HEK293 (cell line): Measurements from ENCODE around the gene MFSD1.

Experiments
- CTCF ChIA-PET: fragments of 350-600 bp; formaldehyde crosslinking; extraction: SDS; loops from one replicate; lab custom pipeline; 2021; ENCODE audit warnings: antibody characterized with exemption; lab: Yijun Ruan, JAX
- POLR2A ChIA-PET: fragments of 300-600 bp; formaldehyde crosslinking; extraction: SDS; loops from one replicate; lab custom pipeline; 2020; ENCODE audit warnings: antibody characterized with exemption, inconsistent platforms; lab: Yijun Ruan, JAX
- H3K27ac ChIP-seq: fragments of 200-500 bp; sonication (Bioruptor generic); 2 replicates; pipeline ENCODE4 v1.5.1; 2014; ENCODE audit warnings: low read depth, low read length, control low read depth, inconsistent platforms; ENCODE audit errors: extremely low read depth
- H3K36me3 ChIP-seq, 2 experiments: fragments of 200-500 bp in 1 of 2; sonication (Bioruptor generic) in 1 of 2; 1 replicate in 1 of 2; 2 replicates in 1 of 2; pipeline ENCODE4 v1.5.1; 2014 to 2017; ENCODE audit warnings: inconsistent platforms in 2 of 2, low read length in 2 of 2; ENCODE audit not compliant: control insufficient read depth in 2 of 2, insufficient read depth in 1 of 2
- H3K4me1 ChIP-seq: fragments of 200-500 bp; sonication (Bioruptor generic); 2 replicates; pipeline ENCODE4 v1.5.1; 2014; ENCODE audit warnings: mild to moderate bottlenecking, low read length, inconsistent platforms; ENCODE audit not compliant: control insufficient read depth, insufficient read depth
- H3K4me3 ChIP-seq: 2 replicates; pipeline ENCODE4 v1.5.1; 2011; ENCODE audit warnings: low read depth, mild to moderate bottlenecking, control low read depth, low read length, moderate library complexity
- H3K9me3 ChIP-seq: fragments of 200-500 bp; sonication (Bioruptor generic); 2 replicates; pipeline ENCODE4 v1.5.1; 2014; ENCODE audit warnings: low read depth, low read length, inconsistent platforms; ENCODE audit not compliant: control insufficient read depth, insufficient read depth
- GLIS1 ChIP-seq: fragments of 450-650 bp; formaldehyde crosslinking; IDR thresholded peaks from 2 replicates; pipeline ENCODE4 v1.5.1; 2016; ENCODE audit warnings: missing biosample characterization, missing genetic modification characterization
- HOXD13 ChIP-seq: sonication (generic); formaldehyde crosslinking; IDR thresholded peaks from 2 replicates; pipeline ENCODE4 v1.8.0; 2022; ENCODE audit warnings: missing genetic modification reagents, borderline replicate concordance
- MEIS1 ChIP-seq: sonication (generic); formaldehyde crosslinking; IDR thresholded peaks from 2 replicates; pipeline ENCODE4 v1.8.1; 2022; ENCODE audit warnings: missing genetic modification reagents, mild to moderate bottlenecking, borderline replicate concordance
- PRDM10 ChIP-seq: fragments of 450-650 bp; formaldehyde crosslinking; IDR thresholded peaks from 2 replicates; pipeline ENCODE4 v1.5.1; 2016; ENCODE audit warnings: missing biosample characterization, missing genetic modification characterization
- TCF7L2 ChIP-seq: IDR thresholded peaks from 2 replicates; pipeline ENCODE4 v1.6.1; 2011; ENCODE audit warnings: low read depth, mild to moderate bottlenecking, inconsistent platforms, low read length, moderate library complexity, borderline replicate concordance
- ZEB2 ChIP-seq: fragments of 450-650 bp; formaldehyde crosslinking; IDR thresholded peaks from 2 replicates; pipeline ENCODE4 v1.5.1; 2016; ENCODE audit warnings: missing biosample characterization, missing genetic modification characterization
- ZNF155 ChIP-seq: fragments of 450-650 bp; formaldehyde crosslinking; IDR thresholded peaks from 2 replicates; pipeline ENCODE4 v1.5.1; 2016; ENCODE audit warnings: missing biosample characterization, missing genetic modification characterization
- ZNF292 ChIP-seq: fragments of 450-650 bp; formaldehyde crosslinking; IDR thresholded peaks from 2 replicates; pipeline ENCODE4 v1.5.1; 2016; ENCODE audit warnings: low read depth, missing biosample characterization, missing genetic modification characterization, borderline replicate concordance
- ZNF394 ChIP-seq: fragments of 450-650 bp; formaldehyde crosslinking; IDR thresholded peaks from 2 replicates; pipeline ENCODE4 v1.5.1; 2016; ENCODE audit warnings: missing biosample characterization, missing genetic modification characterization, mild to moderate bottlenecking, moderate library complexity, borderline replicate concordance
- ZNF404 ChIP-seq: fragments of 450-650 bp; formaldehyde crosslinking; IDR thresholded peaks from 2 replicates; pipeline ENCODE4 v1.5.1; 2017; ENCODE audit warnings: missing biosample characterization, missing genetic modification characterization
- ZNF416 ChIP-seq: fragments of 450-650 bp; formaldehyde crosslinking; IDR thresholded peaks from 2 replicates; pipeline ENCODE4 v1.5.1; 2016; ENCODE audit warnings: missing biosample characterization, missing genetic modification characterization
- ZNF514 ChIP-seq: fragments of 450-650 bp; formaldehyde crosslinking; IDR thresholded peaks from 2 replicates; pipeline ENCODE4 v1.5.1; 2016; ENCODE audit warnings: missing biosample characterization, missing genetic modification characterization
- ZNF529 ChIP-seq: fragments of 450-650 bp; formaldehyde crosslinking; IDR thresholded peaks from 2 replicates; pipeline ENCODE4 v1.5.1; 2017; ENCODE audit warnings: missing genetic modification characterization, missing biosample characterization; ENCODE audit not compliant: insufficient replicate concordance
- ZNF548 ChIP-seq: fragments of 450-650 bp; formaldehyde crosslinking; IDR thresholded peaks from 2 replicates; pipeline ENCODE4 v1.5.1; 2016; ENCODE audit warnings: missing biosample characterization, missing genetic modification characterization
- ZNF549 ChIP-seq: fragments of 450-650 bp; IDR thresholded peaks from 2 replicates; pipeline ENCODE4 v1.5.1; 2018; ENCODE audit warnings: missing biosample characterization, missing genetic modification characterization, mild to moderate bottlenecking, inconsistent platforms, moderate library complexity
- ZNF621 ChIP-seq: fragments of 450-650 bp; formaldehyde crosslinking; IDR thresholded peaks from 2 replicates; pipeline ENCODE4 v1.5.1; 2017; ENCODE audit warnings: missing biosample characterization, missing genetic modification characterization
- ZNF629 ChIP-seq: fragments of 450-650 bp; formaldehyde crosslinking; IDR thresholded peaks from 2 replicates; pipeline ENCODE4 v1.5.1; 2017; ENCODE audit warnings: missing biosample characterization, missing genetic modification characterization
- ZNF704 ChIP-seq: fragments of 450-650 bp; formaldehyde crosslinking; IDR thresholded peaks from 2 replicates; pipeline ENCODE4 v1.5.1; 2016; ENCODE audit warnings: missing biosample characterization, missing genetic modification characterization
- ZNF707 ChIP-seq: fragments of 450-650 bp; formaldehyde crosslinking; IDR thresholded peaks from 2 replicates; pipeline ENCODE4 v1.5.1; 2016; ENCODE audit warnings: missing biosample characterization, missing genetic modification characterization
- ZNF747 ChIP-seq: fragments of 450-650 bp; formaldehyde crosslinking; IDR thresholded peaks from 2 replicates; pipeline ENCODE4 v1.5.1; 2016; ENCODE audit warnings: missing biosample characterization, missing genetic modification characterization
- ZNF785 ChIP-seq: fragments of 450-650 bp; formaldehyde crosslinking; IDR thresholded peaks from 2 replicates; pipeline ENCODE4 v1.5.1; 2016; ENCODE audit warnings: missing biosample characterization, missing genetic modification characterization
- ZSCAN30 ChIP-seq: fragments of 450-650 bp; IDR thresholded peaks from 2 replicates; pipeline ENCODE4 v1.5.1; 2018; ENCODE audit warnings: missing biosample characterization, mild to moderate bottlenecking, missing genetic modification characterization, moderate library complexity
- TF ChIP-seq, protein P1 (sequence below): fragments of 450-650 bp; formaldehyde crosslinking; IDR thresholded peaks from 2 replicates; pipeline ENCODE4 v1.5.1; 2016; ENCODE audit warnings: missing biosample characterization, missing genetic modification characterization, borderline replicate concordance
- TF ChIP-seq, protein P2 (sequence below): fragments of 450-650 bp; formaldehyde crosslinking; IDR thresholded peaks from 2 replicates; pipeline ENCODE4 v1.5.1; 2017; ENCODE audit warnings: missing biosample characterization, missing genetic modification characterization

The MFSD1 gene

GRCh38 chr3:158768361-158768787 is 33.5 kb upstream of the MFSD1 start:
- no peak for TF ChIP-seq ZSCAN30 (tag by site-specific recombination)
- TF ChIP-seq ZNF621: no peak
- TF ChIP-seq ZNF549 (tag by site-specific recombination): no peak
- no peak for TF ChIP-seq ZNF629
- no peak for TF ChIP-seq ZNF548 (tag by site-specific recombination)
- TF ChIP-seq ZNF707: no peak
- TF ChIP-seq ZNF704 (tag by site-specific recombination): no peak
- no peak for TF ChIP-seq ZNF155
- no peak for TF ChIP-seq ZNF747 (tag by site-specific recombination)
- TF ChIP-seq ZNF416 (tag by site-specific recombination): no peak
- no peak for TF ChIP-seq MEIS1 (CRISPR knock-in tag)
- TF ChIP-seq ZNF292 (tag by site-specific recombination): no peak
- H3K27ac ChIP-seq: no peak overlapping the region
- H3K4me1 ChIP-seq: no peaks in the 10 kb centered on the region
- no peaks in the 10 kb centered on the region for H3K9me3 ChIP-seq
- no peak overlapping the region for H3K4me3 ChIP-seq
- ChIA-PET CTCF (no interaction called here), POLR2A (no interaction called here)
- H3K36me3 ChIP-seq: no peaks in the 10 kb centered on the region

GRCh38 chr3:158768881-158769543 is 32.8 kb upstream of the MFSD1 start:
- Histone ChIP-seq H3K4me3 (no peak overlapping the region), H3K9me3 (no peaks in the 10 kb centered on the region), H3K4me1 (no peaks in the 10 kb centered on the region), H3K27ac (no peak overlapping the region), H3K36me3 (no peaks in the 10 kb centered on the region)
- ChIA-PET POLR2A (no interaction called here), CTCF (no interaction called here)
- TF ChIP-seq ZNF514 (no peak), MEIS1 (CRISPR knock-in tag) (no peak), PRDM10 (tag by site-specific recombination) (no peak), ZNF394 (tag by site-specific recombination) (no peak), ZNF529 (tag by site-specific recombination) (no peak), ZNF785 (tag by site-specific recombination) (no peak), TCF7L2 (no peak), ZEB2 (tag by site-specific recombination) (no peak), GLIS1 (tag by site-specific recombination) (no peak), ZNF404 (no peak), HOXD13 (CRISPR knock-in tag) (no peak)
- TF ChIP-seq, protein P1, sequence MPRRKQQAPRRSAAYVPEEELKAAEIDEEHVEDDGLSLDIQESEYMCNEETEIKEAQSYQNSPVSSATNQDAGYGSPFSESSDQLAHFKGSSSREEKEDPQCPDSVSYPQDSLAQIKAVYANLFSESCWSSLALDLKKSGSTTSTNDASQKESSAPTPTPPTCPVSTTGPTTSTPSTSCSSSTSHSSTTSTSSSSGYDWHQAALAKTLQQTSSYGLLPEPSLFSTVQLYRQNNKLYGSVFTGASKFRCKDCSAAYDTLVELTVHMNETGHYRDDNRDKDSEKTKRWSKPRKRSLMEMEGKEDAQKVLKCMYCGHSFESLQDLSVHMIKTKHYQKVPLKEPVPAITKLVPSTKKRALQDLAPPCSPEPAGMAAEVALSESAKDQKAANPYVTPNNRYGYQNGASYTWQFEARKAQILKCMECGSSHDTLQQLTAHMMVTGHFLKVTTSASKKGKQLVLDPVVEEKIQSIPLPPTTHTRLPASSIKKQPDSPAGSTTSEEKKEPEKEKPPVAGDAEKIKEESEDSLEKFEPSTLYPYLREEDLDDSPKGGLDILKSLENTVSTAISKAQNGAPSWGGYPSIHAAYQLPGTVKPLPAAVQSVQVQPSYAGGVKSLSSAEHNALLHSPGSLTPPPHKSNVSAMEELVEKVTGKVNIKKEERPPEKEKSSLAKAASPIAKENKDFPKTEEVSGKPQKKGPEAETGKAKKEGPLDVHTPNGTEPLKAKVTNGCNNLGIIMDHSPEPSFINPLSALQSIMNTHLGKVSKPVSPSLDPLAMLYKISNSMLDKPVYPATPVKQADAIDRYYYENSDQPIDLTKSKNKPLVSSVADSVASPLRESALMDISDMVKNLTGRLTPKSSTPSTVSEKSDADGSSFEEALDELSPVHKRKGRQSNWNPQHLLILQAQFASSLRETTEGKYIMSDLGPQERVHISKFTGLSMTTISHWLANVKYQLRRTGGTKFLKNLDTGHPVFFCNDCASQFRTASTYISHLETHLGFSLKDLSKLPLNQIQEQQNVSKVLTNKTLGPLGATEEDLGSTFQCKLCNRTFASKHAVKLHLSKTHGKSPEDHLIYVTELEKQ (tag by site-specific recombination): no peak
- TF ChIP-seq, protein P2, sequence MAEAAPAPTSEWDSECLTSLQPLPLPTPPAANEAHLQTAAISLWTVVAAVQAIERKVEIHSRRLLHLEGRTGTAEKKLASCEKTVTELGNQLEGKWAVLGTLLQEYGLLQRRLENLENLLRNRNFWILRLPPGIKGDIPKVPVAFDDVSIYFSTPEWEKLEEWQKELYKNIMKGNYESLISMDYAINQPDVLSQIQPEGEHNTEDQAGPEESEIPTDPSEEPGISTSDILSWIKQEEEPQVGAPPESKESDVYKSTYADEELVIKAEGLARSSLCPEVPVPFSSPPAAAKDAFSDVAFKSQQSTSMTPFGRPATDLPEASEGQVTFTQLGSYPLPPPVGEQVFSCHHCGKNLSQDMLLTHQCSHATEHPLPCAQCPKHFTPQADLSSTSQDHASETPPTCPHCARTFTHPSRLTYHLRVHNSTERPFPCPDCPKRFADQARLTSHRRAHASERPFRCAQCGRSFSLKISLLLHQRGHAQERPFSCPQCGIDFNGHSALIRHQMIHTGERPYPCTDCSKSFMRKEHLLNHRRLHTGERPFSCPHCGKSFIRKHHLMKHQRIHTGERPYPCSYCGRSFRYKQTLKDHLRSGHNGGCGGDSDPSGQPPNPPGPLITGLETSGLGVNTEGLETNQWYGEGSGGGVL: no peak
